ENCODE results near the gene ZNF543. TPM values are rescaled to one million over a fixed set of nuclear protein-coding genes. Genes with fewer than 3 reads are reported as not detected.

ZNF543 gene
- total RNA-seq, 1 experiment from 2014 or later, result 10.6 TPM

DNA sequence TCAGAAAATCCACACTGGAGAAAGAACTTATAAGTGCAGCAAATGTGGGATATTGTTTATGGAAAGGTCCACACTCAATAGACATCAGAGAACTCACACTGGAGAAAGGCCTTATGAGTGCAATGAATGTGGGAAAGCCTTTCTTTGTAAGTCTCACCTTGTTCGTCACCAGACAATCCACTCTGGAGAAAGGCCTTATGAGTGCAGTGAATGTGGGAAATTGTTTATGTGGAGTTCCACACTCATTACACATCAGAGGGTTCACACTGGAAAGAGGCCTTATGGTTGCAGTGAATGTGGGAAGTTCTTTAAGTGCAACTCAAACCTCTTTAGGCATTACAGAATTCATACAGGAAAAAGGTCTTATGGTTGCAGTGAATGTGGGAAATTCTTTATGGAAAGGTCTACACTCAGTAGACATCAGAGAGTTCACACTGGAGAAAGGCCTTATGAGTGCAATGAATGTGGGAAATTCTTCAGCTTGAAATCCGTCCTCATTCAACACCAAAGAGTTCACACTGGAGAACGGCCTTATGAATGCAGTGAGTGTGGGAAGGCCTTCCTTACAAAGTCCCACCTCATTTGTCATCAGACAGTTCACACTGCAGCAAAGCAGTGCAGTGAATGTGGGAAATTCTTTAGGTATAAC lies 57.4 kb downstream of the ZNF543 start:
- TF ChIP-seq, protein P1, sequence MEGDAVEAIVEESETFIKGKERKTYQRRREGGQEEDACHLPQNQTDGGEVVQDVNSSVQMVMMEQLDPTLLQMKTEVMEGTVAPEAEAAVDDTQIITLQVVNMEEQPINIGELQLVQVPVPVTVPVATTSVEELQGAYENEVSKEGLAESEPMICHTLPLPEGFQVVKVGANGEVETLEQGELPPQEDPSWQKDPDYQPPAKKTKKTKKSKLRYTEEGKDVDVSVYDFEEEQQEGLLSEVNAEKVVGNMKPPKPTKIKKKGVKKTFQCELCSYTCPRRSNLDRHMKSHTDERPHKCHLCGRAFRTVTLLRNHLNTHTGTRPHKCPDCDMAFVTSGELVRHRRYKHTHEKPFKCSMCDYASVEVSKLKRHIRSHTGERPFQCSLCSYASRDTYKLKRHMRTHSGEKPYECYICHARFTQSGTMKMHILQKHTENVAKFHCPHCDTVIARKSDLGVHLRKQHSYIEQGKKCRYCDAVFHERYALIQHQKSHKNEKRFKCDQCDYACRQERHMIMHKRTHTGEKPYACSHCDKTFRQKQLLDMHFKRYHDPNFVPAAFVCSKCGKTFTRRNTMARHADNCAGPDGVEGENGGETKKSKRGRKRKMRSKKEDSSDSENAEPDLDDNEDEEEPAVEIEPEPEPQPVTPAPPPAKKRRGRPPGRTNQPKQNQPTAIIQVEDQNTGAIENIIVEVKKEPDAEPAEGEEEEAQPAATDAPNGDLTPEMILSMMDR (conservative IDR thresholded peaks at IDR 0.05; ENCODE audit: low read depth, low read length), result no peak
- TF ChIP-seq EZH2 (IDR thresholded peaks at IDR 0.05; ENCODE audit: borderline replicate concordance, low read depth, low read length, poor library complexity, severe bottlenecking), result no peak
- no peak overlapping the region for H3K4me3 ChIP-seq (ENCODE audit: low read depth, low read length, poor library complexity, severe bottlenecking)
- no peaks in the 10 kb centered on the region for H3K27me3 ChIP-seq (replicated peaks; ENCODE audit: insufficient read depth, low read depth, low read length, poor library complexity)
- no TSS peak for BruUV-seq (replicated peaks)
- CTCF ChIA-PET, result no interaction called here
- peaks cover 16% of the 10 kb centered on the region for H3K36me3 ChIP-seq (ENCODE audit: insufficient read depth, low read length, poor library complexity, severe bottlenecking)
- DNase-seq (ENCODE audit: low spot score), result no peak
- peaks cover 20% of the 10 kb centered on the region for H3K9me3 ChIP-seq (ENCODE audit: low read depth, low read length, poor library complexity, severe bottlenecking)
- POLR2A ChIA-PET (ENCODE audit: low non-redundant PET), result no interaction called here
- H3K4me1 ChIP-seq (ENCODE audit: insufficient read depth, low read length, poor library complexity, severe bottlenecking), result no peaks in the 10 kb centered on the region
- H3K27ac ChIP-seq (ENCODE audit: low read depth, low read length, poor library complexity, severe bottlenecking), result no peak overlapping the region
- intact Hi-C loops (cut with micrococcal nuclease; ENCODE audit: unreplicated experiment), result no loop called here

Other genes with a start within 250 kb of the ZNF543 start
- gene USP29, start 200.5 kb upstream of the ZNF543 start, total RNA-seq (2021), result not detected in 2 replicates
- gene ZIM3, start 175.3 kb upstream of the ZNF543 start, total RNA-seq (2021), result not detected in 2 replicates
- gene DUXA, start 153.0 kb upstream of the ZNF543 start, total RNA-seq (2021), result not detected in 2 replicates
- gene ZNF264, start 129.0 kb upstream of the ZNF543 start, total RNA-seq (2021), result 25.1 and 25.8 TPM in 2 replicates
- 1.2 and 1.5 TPM in 2 replicates for gene AURKC, start 89.4 kb upstream of the ZNF543 start, total RNA-seq (2021)
- gene ZNF805, start 79.8 kb upstream of the ZNF543 start, total RNA-seq (2021), result 11.7 and 14.7 TPM in 2 replicates
- 53.3 and 58.4 TPM in 2 replicates for gene ZNF460, start 40.0 kb upstream of the ZNF543 start, total RNA-seq (2021)
- 10.2 and 11.0 TPM in 2 replicates for gene ZNF304, start 30.8 kb downstream of the ZNF543 start, total RNA-seq (2021)
- gene TRAPPC2B, start 43.1 kb downstream of the ZNF543 start, total RNA-seq (2021), result 16.8 and 18.7 TPM in 2 replicates
- 5.0 and 6.1 TPM in 2 replicates for gene ZNF547, start 43.1 kb downstream of the ZNF543 start, total RNA-seq (2021)
- gene ZNF548, start 69.4 kb downstream of the ZNF543 start, total RNA-seq (2021), result 16.9 TPM in 2 replicates
- 13.1 and 19.2 TPM in 2 replicates for gene ZNF17, start 90.7 kb downstream of the ZNF543 start, total RNA-seq (2021)
- gene ZNF749, start 114.9 kb downstream of the ZNF543 start, total RNA-seq (2021), result 21.6 and 22.9 TPM in 2 replicates
- 0.41 and 0.83 TPM in 2 replicates for gene VN1R1, start 136.7 kb downstream of the ZNF543 start, total RNA-seq (2021)
- 19.4 and 21.2 TPM in 2 replicates for gene ZNF772, start 157.1 kb downstream of the ZNF543 start, total RNA-seq (2021)
- 12.4 and 14.6 TPM in 2 replicates for gene ZNF419, start 167.3 kb downstream of the ZNF543 start, total RNA-seq (2021)
- gene ZNF773, start 179.5 kb downstream of the ZNF543 start, total RNA-seq (2021), result 9.7 and 13.4 TPM in 2 replicates
- gene ZNF549, start 206.9 kb downstream of the ZNF543 start, total RNA-seq (2021), result 8.5 and 10.1 TPM in 2 replicates
- gene ZNF550, start 239.4 kb downstream of the ZNF543 start, total RNA-seq (2021), result 9.6 and 11.5 TPM in 2 replicates

Measured in A673 (cell line).